SK-MEL-5 (cell line): Measurements from ENCODE around the gene OR9G1. TPM values are rescaled to one million over a fixed set of nuclear protein-coding genes. Genes with fewer than 3 reads are reported as not detected.

Experiments used
- DNase-seq: peaks from one replicate; pipeline ENCODE4 v3.0.0-alpha.2; 2016; ENCODE audit warnings: low read depth, low spot score
- in situ Hi-C: cut with HindIII; loops from 2 replicates; pipeline ENCODE4 v1.10.0; 2016; ENCODE audit warnings: low sequenced_read_pairs, high pct_unique_total_duplicates, low pct_unique_long_range_greater_than_20kb
- small RNA-seq, 2 experiments: library from RNA; depleted of rRNA; stranded (forward); fragments of <200 nt; gene quantifications; one replicate each; pipeline ENCODE3, GENCODE V24; 2014
- total RNA-seq: library from RNA; depleted of rRNA; stranded (reverse); fragments of >200 nt; shearing (Covaris generic); gene quantifications from 2 replicates; pipeline ENCODE4 v1.2.3, GENCODE V29; 2014; rRNA removed

The OR9G1 gene
- total RNA-seq, 1 experiment from 2014 or later = not detected

- DNase-seq = no peak
- in situ Hi-C loops = no loop called here
Observed at GRCh38 chr11:56751480-56751879, 52.6 kb downstream of the OR9G1 start.

Small RNA genes lying within 50 kb of the gene (small RNA-seq; reads per million reads assigned to genes)
- gene AP001803.1 (0 reads per million in 2 experiments), gene AP004245.1 (0 reads per million in 2 experiments), gene MIR6128 (0 reads per million in 2 experiments)

Other genes with a start within 250 kb of the OR9G1 start
- not detected in 2 replicates for gene OR5M3, start 225.7 kb upstream of the OR9G1 start, total RNA-seq
- not detected in 2 replicates for gene OR5M8, start 207.7 kb upstream of the OR9G1 start, total RNA-seq
- not detected in 2 replicates for gene OR5M11, start 155.8 kb upstream of the OR9G1 start, total RNA-seq
- not detected in 2 replicates for gene OR5M10, start 121.4 kb upstream of the OR9G1 start, total RNA-seq
- not detected in 2 replicates for gene OR5M1, start 84.2 kb upstream of the OR9G1 start, total RNA-seq
- gene OR5AP2, start 56.7 kb upstream of the OR9G1 start, total RNA-seq = not detected in 2 replicates
- gene OR5AR1, start 35.4 kb upstream of the OR9G1 start, total RNA-seq = not detected in 2 replicates
- gene OR9G4, start 49.6 kb downstream of the OR9G1 start, total RNA-seq = not detected in 2 replicates